ENCODE measurements around the gene LTC4S. TPM values are rescaled to one million over a fixed set of nuclear protein-coding genes. Genes with fewer than 3 reads are reported as not detected.

The LTC4S gene
- total and polyA plus RNA-seq, 9 of the 15 experiments (the other 6 are each of a cell fraction or from before 2014, with no cell fraction given), result 0.17 to 0.77 (median 0.75) TPM; not detected in 6

GRCh38 chr5:179827680-179828079, 33.9 kb downstream of the LTC4S start (continued):
- TF ChIP-seq TSHZ1 (CRISPR knock-in tag; IDR thresholded peaks at IDR 0.05) (no peak), ZFP36 (IDR thresholded peaks at IDR 0.05; ENCODE audit: low read depth, low read length, partially characterized antibody) (no peak), GATAD2B (IDR thresholded peaks at IDR 0.05; ENCODE audit: borderline replicate concordance) (no peak), ZNF584 (CRISPR knock-in tag; IDR thresholded peaks at IDR 0.05; ENCODE audit: low read depth) (no peak), POLR2AphosphoS5 (IDR thresholded peaks at IDR 0.05; ENCODE audit: control insufficient read depth, insufficient read depth, low read depth, low read length) (0 out of 2 replicates have a peak, but pooled peaks have one; percentile 36), FOS (IDR thresholded peaks at IDR 0.05; ENCODE audit: extremely low read depth, insufficient read length) (no peak), CBX3 (IDR thresholded peaks at IDR 0.05; ENCODE audit: borderline replicate concordance in 1 of 2, low read length in 2 of 2) (no peak), ETV6 (IDR thresholded peaks at IDR 0.05; ENCODE audit: borderline replicate concordance in 1 of 2, low read depth in 2 of 2, low read length in 1 of 2) (no peak), ETV6 (CRISPR knock-in tag; IDR thresholded peaks at IDR 0.05; ENCODE audit: borderline replicate concordance) (no peak), CBFB (CRISPR knock-in tag; IDR thresholded peaks at IDR 0.05) (no peak), SAP30 (IDR thresholded peaks at IDR 0.05; ENCODE audit: borderline replicate concordance, insufficient read depth, low read depth, low read length, poor library complexity, severe bottlenecking) (no peak), E2F4 (CRISPR knock-in tag; IDR thresholded peaks at IDR 0.05; ENCODE audit: low read depth) (no peak), GTF2F1 (IDR thresholded peaks at IDR 0.05; ENCODE audit: low read depth, low read length) (no peak), SMAD1 (IDR thresholded peaks at IDR 0.05; ENCODE audit: low read depth, low read length, partially characterized antibody) (no peak), RBFOX2 (IDR thresholded peaks at IDR 0.05; ENCODE audit: low read depth, low read length) (peak; percentile 61), THRB (CRISPR knock-in tag; conservative IDR thresholded peaks at IDR 0.05) (0 out of 2 replicates have a peak, but pooled peaks have one; percentile 8), ATF2 (CRISPR knock-in tag; IDR thresholded peaks at IDR 0.05) (no peak), ETS1 (conservative IDR thresholded peaks at IDR 0.05; ENCODE audit: control insufficient read depth, low read depth, low read length) (no peak), PTRF (tag; IDR thresholded peaks at IDR 0.05) (no peak), PML (IDR thresholded peaks at IDR 0.05; ENCODE audit: low read length) (no peak)

Data from K562 (cell line).